WTC11 (cell line): ENCODE data around the gene ARPC1B.

Experiments used
- CBFB ChIP-seq: sonication (generic); formaldehyde crosslinking; IDR thresholded peaks from 2 replicates; pipeline ENCODE4 v1.8.1; 2022; ENCODE audit warnings: mild to moderate bottlenecking, low read depth, missing genetic modification reagents
- CREM ChIP-seq: sonication (generic); formaldehyde crosslinking; IDR thresholded peaks from 2 replicates; pipeline ENCODE4 v1.8.1; 2022; ENCODE audit warnings: mild to moderate bottlenecking, missing genetic modification reagents, moderate library complexity
- FOXJ3 ChIP-seq: sonication (generic); formaldehyde crosslinking; IDR thresholded peaks from 2 replicates; pipeline ENCODE4 v1.9.0; 2021; ENCODE audit warnings: missing genetic modification reagents, mild to moderate bottlenecking, borderline replicate concordance
- FOXP1 ChIP-seq: sonication (generic); formaldehyde crosslinking; IDR thresholded peaks from 2 replicates; pipeline ENCODE4 v1.8.0; 2022; ENCODE audit warnings: missing genetic modification reagents, mild to moderate bottlenecking, moderate library complexity, borderline replicate concordance
- ZNF232 ChIP-seq: sonication (generic); formaldehyde crosslinking; IDR thresholded peaks from 2 replicates; pipeline ENCODE4 v1.8.0; 2022; ENCODE audit warnings: mild to moderate bottlenecking, missing genetic modification reagents
- TF ChIP-seq, protein P1 (sequence below): fragments of 200-600 bp; IDR thresholded peaks from 2 replicates; pipeline ENCODE4 v1.8.0; 2022; ENCODE audit warnings: antibody characterized with exemption
- TF ChIP-seq, protein P2 (sequence below): sonication (generic); formaldehyde crosslinking; IDR thresholded peaks from 2 replicates; pipeline ENCODE4 v1.8.1; 2022; ENCODE audit warnings: mild to moderate bottlenecking, moderate library complexity, missing genetic modification reagents
- TF ChIP-seq, protein P3 (sequence below): sonication (generic); formaldehyde crosslinking; IDR thresholded peaks from 2 replicates; pipeline ENCODE4 v1.8.0; 2023; ENCODE audit warnings: mild to moderate bottlenecking, missing genetic modification reagents
- TF ChIP-seq, protein P4 (sequence below): sonication (generic); formaldehyde crosslinking; IDR thresholded peaks from 2 replicates; pipeline ENCODE4 v1.8.0; 2022; ENCODE audit warnings: mild to moderate bottlenecking, missing genetic modification reagents
- TF ChIP-seq, protein P5 (sequence below): sonication (generic); formaldehyde crosslinking; IDR thresholded peaks from 2 replicates; pipeline ENCODE4 v1.8.1; 2023; ENCODE audit warnings: mild to moderate bottlenecking, missing genetic modification reagents
- TF ChIP-seq, protein P6 (sequence below): sonication (generic); formaldehyde crosslinking; IDR thresholded peaks from 2 replicates; pipeline ENCODE4 v1.8.1; 2023; ENCODE audit warnings: mild to moderate bottlenecking, missing genetic modification reagents, moderate library complexity

DNA sequence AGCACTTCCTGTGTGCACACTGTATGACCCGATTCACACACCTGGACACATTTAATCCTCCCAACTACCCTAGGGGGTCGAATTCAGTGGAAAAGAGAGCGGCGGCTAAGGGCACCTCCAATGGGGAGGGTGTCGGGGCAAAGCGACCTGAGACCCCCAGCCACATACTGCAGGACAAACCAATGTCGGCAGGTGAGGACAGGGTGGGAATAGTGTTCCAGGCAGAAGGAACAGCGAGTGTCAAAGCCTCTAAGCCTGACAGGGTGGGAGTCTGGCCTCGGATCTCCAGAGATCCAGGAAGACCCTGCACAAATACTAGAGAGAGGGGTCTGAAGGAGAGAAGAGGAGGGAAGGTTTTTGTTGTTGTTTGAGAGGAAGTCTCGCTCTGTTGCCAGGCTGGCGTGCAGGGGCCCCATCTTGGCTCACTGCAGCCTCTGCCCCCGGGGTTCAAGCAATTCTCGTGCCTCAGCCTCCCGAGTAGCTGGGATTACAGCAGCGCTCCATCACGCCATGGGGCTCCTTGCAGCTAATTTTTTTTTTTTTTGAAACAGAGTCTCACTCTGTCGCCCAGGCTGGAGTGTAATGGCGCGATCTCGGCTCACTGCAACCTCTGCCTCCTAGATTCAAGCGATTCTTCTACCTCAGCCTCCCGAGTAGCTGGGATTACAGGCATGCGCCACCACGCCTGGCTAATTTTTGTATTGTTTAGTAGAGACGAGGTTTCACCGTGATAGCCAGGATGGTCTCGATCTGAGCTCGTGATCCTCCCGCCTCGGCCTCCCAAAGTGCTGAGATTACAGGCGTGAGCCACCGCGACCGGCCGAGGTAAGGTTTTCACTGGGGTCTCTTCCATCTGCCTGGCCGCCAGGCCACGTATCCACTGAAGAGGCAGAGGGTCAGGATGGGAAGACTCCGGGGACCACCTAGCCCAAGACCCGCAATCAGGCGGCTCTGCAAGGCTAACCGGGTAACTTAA, 1.2 kb upstream of the ARPC1B start:
- TF ChIP-seq, protein P1, sequence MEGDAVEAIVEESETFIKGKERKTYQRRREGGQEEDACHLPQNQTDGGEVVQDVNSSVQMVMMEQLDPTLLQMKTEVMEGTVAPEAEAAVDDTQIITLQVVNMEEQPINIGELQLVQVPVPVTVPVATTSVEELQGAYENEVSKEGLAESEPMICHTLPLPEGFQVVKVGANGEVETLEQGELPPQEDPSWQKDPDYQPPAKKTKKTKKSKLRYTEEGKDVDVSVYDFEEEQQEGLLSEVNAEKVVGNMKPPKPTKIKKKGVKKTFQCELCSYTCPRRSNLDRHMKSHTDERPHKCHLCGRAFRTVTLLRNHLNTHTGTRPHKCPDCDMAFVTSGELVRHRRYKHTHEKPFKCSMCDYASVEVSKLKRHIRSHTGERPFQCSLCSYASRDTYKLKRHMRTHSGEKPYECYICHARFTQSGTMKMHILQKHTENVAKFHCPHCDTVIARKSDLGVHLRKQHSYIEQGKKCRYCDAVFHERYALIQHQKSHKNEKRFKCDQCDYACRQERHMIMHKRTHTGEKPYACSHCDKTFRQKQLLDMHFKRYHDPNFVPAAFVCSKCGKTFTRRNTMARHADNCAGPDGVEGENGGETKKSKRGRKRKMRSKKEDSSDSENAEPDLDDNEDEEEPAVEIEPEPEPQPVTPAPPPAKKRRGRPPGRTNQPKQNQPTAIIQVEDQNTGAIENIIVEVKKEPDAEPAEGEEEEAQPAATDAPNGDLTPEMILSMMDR, result no peak
- TF ChIP-seq ZNF232 (CRISPR knock-in tag) (no peak), FOXJ3 (CRISPR knock-in tag) (no peak), CBFB (CRISPR knock-in tag) (no peak), FOXP1 (CRISPR knock-in tag) (no peak), CREM (CRISPR knock-in tag) (no peak)
- TF ChIP-seq, protein P2, sequence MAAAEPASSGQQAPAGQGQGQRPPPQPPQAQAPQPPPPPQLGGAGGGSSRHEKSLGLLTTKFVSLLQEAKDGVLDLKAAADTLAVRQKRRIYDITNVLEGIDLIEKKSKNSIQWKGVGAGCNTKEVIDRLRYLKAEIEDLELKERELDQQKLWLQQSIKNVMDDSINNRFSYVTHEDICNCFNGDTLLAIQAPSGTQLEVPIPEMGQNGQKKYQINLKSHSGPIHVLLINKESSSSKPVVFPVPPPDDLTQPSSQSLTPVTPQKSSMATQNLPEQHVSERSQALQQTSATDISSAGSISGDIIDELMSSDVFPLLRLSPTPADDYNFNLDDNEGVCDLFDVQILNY (CRISPR knock-in tag), result no peak
- TF ChIP-seq, protein P3, sequence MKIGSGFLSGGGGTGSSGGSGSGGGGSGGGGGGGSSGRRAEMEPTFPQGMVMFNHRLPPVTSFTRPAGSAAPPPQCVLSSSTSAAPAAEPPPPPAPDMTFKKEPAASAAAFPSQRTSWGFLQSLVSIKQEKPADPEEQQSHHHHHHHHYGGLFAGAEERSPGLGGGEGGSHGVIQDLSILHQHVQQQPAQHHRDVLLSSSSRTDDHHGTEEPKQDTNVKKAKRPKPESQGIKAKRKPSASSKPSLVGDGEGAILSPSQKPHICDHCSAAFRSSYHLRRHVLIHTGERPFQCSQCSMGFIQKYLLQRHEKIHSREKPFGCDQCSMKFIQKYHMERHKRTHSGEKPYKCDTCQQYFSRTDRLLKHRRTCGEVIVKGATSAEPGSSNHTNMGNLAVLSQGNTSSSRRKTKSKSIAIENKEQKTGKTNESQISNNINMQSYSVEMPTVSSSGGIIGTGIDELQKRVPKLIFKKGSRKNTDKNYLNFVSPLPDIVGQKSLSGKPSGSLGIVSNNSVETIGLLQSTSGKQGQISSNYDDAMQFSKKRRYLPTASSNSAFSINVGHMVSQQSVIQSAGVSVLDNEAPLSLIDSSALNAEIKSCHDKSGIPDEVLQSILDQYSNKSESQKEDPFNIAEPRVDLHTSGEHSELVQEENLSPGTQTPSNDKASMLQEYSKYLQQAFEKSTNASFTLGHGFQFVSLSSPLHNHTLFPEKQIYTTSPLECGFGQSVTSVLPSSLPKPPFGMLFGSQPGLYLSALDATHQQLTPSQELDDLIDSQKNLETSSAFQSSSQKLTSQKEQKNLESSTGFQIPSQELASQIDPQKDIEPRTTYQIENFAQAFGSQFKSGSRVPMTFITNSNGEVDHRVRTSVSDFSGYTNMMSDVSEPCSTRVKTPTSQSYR (CRISPR knock-in tag), result no peak
- TF ChIP-seq, protein P4, sequence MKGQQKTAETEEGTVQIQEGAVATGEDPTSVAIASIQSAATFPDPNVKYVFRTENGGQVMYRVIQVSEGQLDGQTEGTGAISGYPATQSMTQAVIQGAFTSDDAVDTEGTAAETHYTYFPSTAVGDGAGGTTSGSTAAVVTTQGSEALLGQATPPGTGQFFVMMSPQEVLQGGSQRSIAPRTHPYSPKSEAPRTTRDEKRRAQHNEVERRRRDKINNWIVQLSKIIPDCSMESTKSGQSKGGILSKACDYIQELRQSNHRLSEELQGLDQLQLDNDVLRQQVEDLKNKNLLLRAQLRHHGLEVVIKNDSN (CRISPR knock-in tag), result no peak
- TF ChIP-seq, protein P5, sequence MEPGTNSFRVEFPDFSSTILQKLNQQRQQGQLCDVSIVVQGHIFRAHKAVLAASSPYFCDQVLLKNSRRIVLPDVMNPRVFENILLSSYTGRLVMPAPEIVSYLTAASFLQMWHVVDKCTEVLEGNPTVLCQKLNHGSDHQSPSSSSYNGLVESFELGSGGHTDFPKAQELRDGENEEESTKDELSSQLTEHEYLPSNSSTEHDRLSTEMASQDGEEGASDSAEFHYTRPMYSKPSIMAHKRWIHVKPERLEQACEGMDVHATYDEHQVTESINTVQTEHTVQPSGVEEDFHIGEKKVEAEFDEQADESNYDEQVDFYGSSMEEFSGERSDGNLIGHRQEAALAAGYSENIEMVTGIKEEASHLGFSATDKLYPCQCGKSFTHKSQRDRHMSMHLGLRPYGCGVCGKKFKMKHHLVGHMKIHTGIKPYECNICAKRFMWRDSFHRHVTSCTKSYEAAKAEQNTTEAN (CRISPR knock-in tag), result no peak
- TF ChIP-seq, protein P6, sequence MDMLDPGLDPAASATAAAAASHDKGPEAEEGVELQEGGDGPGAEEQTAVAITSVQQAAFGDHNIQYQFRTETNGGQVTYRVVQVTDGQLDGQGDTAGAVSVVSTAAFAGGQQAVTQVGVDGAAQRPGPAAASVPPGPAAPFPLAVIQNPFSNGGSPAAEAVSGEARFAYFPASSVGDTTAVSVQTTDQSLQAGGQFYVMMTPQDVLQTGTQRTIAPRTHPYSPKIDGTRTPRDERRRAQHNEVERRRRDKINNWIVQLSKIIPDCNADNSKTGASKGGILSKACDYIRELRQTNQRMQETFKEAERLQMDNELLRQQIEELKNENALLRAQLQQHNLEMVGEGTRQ (CRISPR knock-in tag), result no peak
